ENCODE measurements around the gene SENP3.

The SENP3 gene

GRCh38 chr17:7614425-7615264 lies 52.9 kb downstream of the SENP3 start, which contains the start of gene FXR2:
FXR2 (minus strand) TSS chr17:7614897; CDS start chr17:7614532, 365 bp downstream.
- in situ Hi-C loops (cut with MboI; ENCODE audit: low sequenced_read_pairs, unreplicated experiment), result no loop called here
- peak; percentile 99 for DNase-seq (ENCODE audit: low spot score)
- TF ChIP-seq CTCF (IDR thresholded peaks at IDR 0.05; ENCODE audit: borderline replicate concordance, control extremely low read depth, extremely low read depth, insufficient read depth, missing control alignments), result peak; percentile 57

- in situ Hi-C loops (cut with MboI; ENCODE audit: low sequenced_read_pairs, unreplicated experiment), result no loop called here
- no peak for DNase-seq (ENCODE audit: low spot score)
- TF ChIP-seq CTCF (IDR thresholded peaks at IDR 0.05; ENCODE audit: borderline replicate concordance, control extremely low read depth, extremely low read depth, insufficient read depth, missing control alignments), result no peak
Observed at GRCh38 chr17:7615265-7615747, 53.6 kb downstream of the SENP3 start.

GRCh38 chr17:7618608-7619007 lies 56.9 kb downstream of the SENP3 start:
- no peak for DNase-seq (ENCODE audit: low spot score)
- in situ Hi-C loops (cut with MboI; ENCODE audit: low sequenced_read_pairs, unreplicated experiment), result no loop called here
- no peak for TF ChIP-seq CTCF (IDR thresholded peaks at IDR 0.05; ENCODE audit: borderline replicate concordance, control extremely low read depth, extremely low read depth, insufficient read depth, missing control alignments)

GRCh38 chr17:7620835-7621234 lies 59.1 kb downstream of the SENP3 start:
- in situ Hi-C loops (cut with MboI; ENCODE audit: low sequenced_read_pairs, unreplicated experiment), result no loop called here
- no peak for TF ChIP-seq CTCF (IDR thresholded peaks at IDR 0.05; ENCODE audit: borderline replicate concordance, control extremely low read depth, extremely low read depth, insufficient read depth, missing control alignments)
- no peak for DNase-seq (ENCODE audit: low spot score)

All from GM13976 (cell line).